H1 (cell line): ENCODE data around the gene KLK1. TPM values are rescaled to one million over a fixed set of nuclear protein-coding genes. Genes with fewer than 3 reads are reported as not detected.

Experiments
- CTCF ChIA-PET: fragments of 300-600 bp; sonication (Branson Sonifier 250); formaldehyde crosslinking; loops from one replicate; lab custom pipeline; 2021; ENCODE audit not compliant: partially characterized antibody; lab: Charles Lee
- POLR2A ChIA-PET: fragments of 300-600 bp; sonication (Branson Sonifier 250); formaldehyde crosslinking; loops from one replicate; lab custom pipeline; 2021; ENCODE audit warnings: inconsistent platforms; ENCODE audit not compliant: partially characterized antibody; lab: Charles Lee
- DNase-seq, 2 experiments: peaks; one replicate each; pipeline versions ENCODE4 v3.0.0 to v3.0.0-alpha.2; 2010 to 2022; ENCODE audit warnings: low spot score in 2 of 2, low read depth in 1 of 2, mixed read lengths in 1 of 2
- FAIRE-seq: peaks from 2 replicates; lab custom pipeline; 2011; peaks lifted over from hg19 to GRCh38; lab: Jason Lieb, UNC
- H2AFZ ChIP-seq: 2 replicates; pipeline ENCODE4 v1.8.1; 2012; ENCODE audit warnings: low read length, inconsistent platforms
- H2AK5ac ChIP-seq: 2 replicates; pipeline ENCODE4 v1.6.1; 2013; ENCODE audit warnings: low read depth, low read length
- H2BK120ac ChIP-seq: replicated peaks from 2 replicates; pipeline ENCODE3; 2013; ENCODE audit warnings: low read depth, low read length, inconsistent platforms
- H2BK12ac ChIP-seq: 2 replicates; pipeline ENCODE4 v1.6.1; 2013; ENCODE audit warnings: low read depth, low read length
- H2BK15ac ChIP-seq: 2 replicates; pipeline ENCODE4 v1.6.1; 2013; ENCODE audit warnings: low read length
- H2BK20ac ChIP-seq: 2 replicates; pipeline ENCODE4 v1.6.1; 2013; ENCODE audit warnings: low read length
- H2BK5ac ChIP-seq: 2 replicates; pipeline ENCODE4 v1.6.1; 2013; ENCODE audit warnings: low read depth, low read length
- H3K14ac ChIP-seq: 2 replicates; pipeline ENCODE4 v1.6.1; 2013; ENCODE audit warnings: inconsistent platforms; ENCODE audit not compliant: insufficient read length
- H3K18ac ChIP-seq: 2 replicates; pipeline ENCODE4 v1.6.1; 2013; ENCODE audit warnings: low read length; ENCODE audit errors: extremely low read depth
- H3K23ac ChIP-seq: 2 replicates; pipeline ENCODE4 v1.6.1; 2013; ENCODE audit warnings: inconsistent platforms; ENCODE audit not compliant: insufficient read length
- H3K23me2 ChIP-seq: 2 replicates; pipeline ENCODE4 v1.6.1; 2013; ENCODE audit warnings: low read depth, low read length
- H3K27ac ChIP-seq: 2 replicates; pipeline ENCODE4 v1.6.1; 2011; ENCODE audit warnings: low read depth, low read length, inconsistent platforms
- H3K27me3 ChIP-seq, 4 experiments: replicated peaks in 1 of 4; 1 replicate in 1 of 4; 2 replicates in 3 of 4; pipeline versions ENCODE4 v1.6.1 to v1.8.1; 2011 to 2013; ENCODE audit warnings: low read length in 3 of 4, mild to moderate bottlenecking in 3 of 4, inconsistent platforms in 2 of 4, mixed read lengths in 2 of 4, moderate library complexity in 1 of 4; ENCODE audit not compliant: control insufficient read depth in 3 of 4, insufficient read depth in 3 of 4; ENCODE audit errors: extremely low read depth in 1 of 4
- H3K36me3 ChIP-seq, 4 experiments: 2 replicates each; pipeline versions ENCODE4 v1.6.1 to v1.8.1; 2011 to 2013; ENCODE audit warnings: mild to moderate bottlenecking in 4 of 4, low read length in 3 of 4, moderate library complexity in 2 of 4, control low read depth in 1 of 4, inconsistent platforms in 1 of 4; ENCODE audit not compliant: insufficient read depth in 4 of 4, control insufficient read depth in 2 of 4
- H3K4ac ChIP-seq: replicated peaks from 2 replicates; pipeline ENCODE3; 2013; ENCODE audit warnings: low read length, low read depth, mixed read lengths, inconsistent platforms; ENCODE audit not compliant: insufficient read length
- H3K4me1 ChIP-seq, 4 experiments: replicated peaks in 1 of 4; 1 replicate in 1 of 4; 2 replicates in 3 of 4; pipeline versions ENCODE4 v1.6.1 to v1.8.1; 2011 to 2013; ENCODE audit warnings: low read length in 3 of 4, inconsistent platforms in 2 of 4, mixed read lengths in 1 of 4; ENCODE audit not compliant: insufficient read depth in 4 of 4, control insufficient read depth in 3 of 4
- H3K4me2 ChIP-seq, 2 experiments: 2 replicates each; pipeline versions ENCODE4 v1.6.1 to v1.8.1; 2011 to 2013; ENCODE audit warnings: low read depth in 2 of 2, low read length in 2 of 2, control low read depth in 1 of 2, inconsistent platforms in 1 of 2, mild to moderate bottlenecking in 1 of 2; ENCODE audit not compliant: insufficient read depth in 1 of 2
- H3K4me3 ChIP-seq, 4 experiments: fragments of 200-600, 300-600 bp in 1 of 4; sonication (generic), shearing (Covaris generic), sonication (Bioruptor Twin) in 1 of 4; 2 replicates each; pipeline versions ENCODE4 v1.5.1 to v1.8.1; 2011 to 2016; ENCODE audit warnings: low read length in 4 of 4, low read depth in 3 of 4, control low read depth in 2 of 4, inconsistent platforms in 2 of 4, mild to moderate bottlenecking in 2 of 4, mixed read lengths in 1 of 4, moderate library complexity in 1 of 4; ENCODE audit not compliant: insufficient read depth in 2 of 4; ENCODE audit errors: extremely low read depth in 1 of 4
- H3K56ac ChIP-seq: replicated peaks from 2 replicates; pipeline ENCODE3; 2013; ENCODE audit warnings: low read depth, mild to moderate bottlenecking, mixed read lengths, low read length, inconsistent platforms; ENCODE audit not compliant: insufficient read length
- H3K79me1 ChIP-seq: 2 replicates; pipeline ENCODE4 v1.6.1; 2013; ENCODE audit warnings: low read depth, low read length, control low read depth
- H3K79me2 ChIP-seq, 2 experiments: 2 replicates each; pipeline versions ENCODE4 v1.6.1 to v1.8.1; 2012 to 2013; ENCODE audit warnings: low read length in 2 of 2, mild to moderate bottlenecking in 2 of 2, inconsistent platforms in 1 of 2; ENCODE audit not compliant: insufficient read depth in 2 of 2, control insufficient read depth in 1 of 2
- H3K9ac ChIP-seq, 4 experiments: replicated peaks in 1 of 4; 1 replicate in 1 of 4; 2 replicates in 3 of 4; pipeline versions ENCODE4 v1.6.1 to v1.8.1; 2011 to 2013; ENCODE audit warnings: low read depth in 3 of 4, low read length in 3 of 4, control low read depth in 2 of 4, mild to moderate bottlenecking in 2 of 4, moderate library complexity in 2 of 4, inconsistent platforms in 1 of 4; ENCODE audit errors: extremely low read depth in 1 of 4
- H3K9me3 ChIP-seq, 2 experiments: 2 replicates each; pipeline versions ENCODE4 v1.6.1 to v1.8.1; 2012 to 2013; ENCODE audit warnings: mild to moderate bottlenecking in 2 of 2, moderate library complexity in 2 of 2, control low read depth in 1 of 2, inconsistent platforms in 1 of 2, low read depth in 1 of 2, low read length in 1 of 2, mixed read lengths in 1 of 2; ENCODE audit not compliant: insufficient read depth in 2 of 2
- H4K20me1 ChIP-seq, 2 experiments: replicated peaks in 1 of 2; 2 replicates each; pipeline versions ENCODE3 to v1.8.1; 2011 to 2013; ENCODE audit warnings: inconsistent platforms in 2 of 2, low read length in 2 of 2, mild to moderate bottlenecking in 1 of 2; ENCODE audit not compliant: insufficient read depth in 2 of 2, control insufficient read depth in 1 of 2
- H4K5ac ChIP-seq: 2 replicates; pipeline ENCODE4 v1.6.1; 2013; ENCODE audit warnings: low read length, low read depth, mixed read lengths, inconsistent platforms; ENCODE audit not compliant: insufficient read length
- H4K8ac ChIP-seq: 2 replicates; pipeline ENCODE4 v1.8.0; 2013; ENCODE audit warnings: mild to moderate bottlenecking, moderate library complexity, low read length, inconsistent platforms; ENCODE audit not compliant: insufficient read depth; ENCODE audit errors: extremely low read depth
- H4K91ac ChIP-seq: replicated peaks from 2 replicates; pipeline ENCODE3; 2013; ENCODE audit warnings: low read length, mixed read lengths, inconsistent platforms; ENCODE audit not compliant: insufficient read length
- BACH1 ChIP-seq: IDR thresholded peaks from 2 replicates; pipeline ENCODE4 v1.6.1; 2012; ENCODE audit warnings: low read length, improper control_type of control experiment
- CEBPB ChIP-seq: IDR thresholded peaks from 2 replicates; pipeline ENCODE4 v1.6.1; 2012; ENCODE audit warnings: low read depth, low read length
- CHD2 ChIP-seq: IDR thresholded peaks from 2 replicates; pipeline ENCODE4 v1.6.1; 2012; ENCODE audit warnings: low read length, improper control_type of control experiment
- CREB1 ChIP-seq: IDR thresholded peaks from 2 replicates; pipeline ENCODE4 v1.6.1; 2012; ENCODE audit warnings: inconsistent platforms
- E2F6 ChIP-seq: IDR thresholded peaks from 2 replicates; pipeline ENCODE4 v1.6.1; 2012; ENCODE audit warnings: inconsistent platforms
- EP300 ChIP-seq, 2 experiments: IDR thresholded peaks; 1 replicate in 1 of 2; 2 replicates in 1 of 2; pipeline ENCODE4 v1.6.1; 2011 to 2012; ENCODE audit warnings: low read depth in 2 of 2, low read length in 2 of 2, mild to moderate bottlenecking in 2 of 2, borderline replicate concordance in 1 of 2, inconsistent platforms in 1 of 2, moderate library complexity in 1 of 2
- MAFK ChIP-seq: IDR thresholded peaks from 2 replicates; pipeline ENCODE4 v1.6.1; 2012; ENCODE audit warnings: low read depth, mild to moderate bottlenecking, improper control_type of control experiment, low read length
- NRF1 ChIP-seq: IDR thresholded peaks from 2 replicates; pipeline ENCODE4 v1.6.1; 2011; ENCODE audit warnings: mild to moderate bottlenecking, low read depth, low read length, improper control_type of control experiment
- SAP30 ChIP-seq: fragments of 300-600 bp; sonication (generic); IDR thresholded peaks from 2 replicates; pipeline ENCODE4 v1.7.1; 2012; ENCODE audit warnings: low read length, moderate library complexity, mild to moderate bottlenecking, inconsistent platforms; ENCODE audit not compliant: insufficient read depth, insufficient replicate concordance
- SIN3A ChIP-seq, 2 experiments: IDR thresholded peaks in 1 of 2; conservative IDR thresholded peaks in 1 of 2; 2 replicates each; pipeline ENCODE4 v1.6.1; 2011 to 2012; ENCODE audit warnings: low read length in 2 of 2, improper control_type of control experiment in 1 of 2, low read depth in 1 of 2, mild to moderate bottlenecking in 1 of 2
- SP2 ChIP-seq: IDR thresholded peaks from 2 replicates; pipeline ENCODE4 v1.6.1; 2012; ENCODE audit warnings: mild to moderate bottlenecking, low read length, inconsistent platforms
- USF2 ChIP-seq: IDR thresholded peaks from 2 replicates; pipeline ENCODE4 v1.6.1; 2011; ENCODE audit warnings: low read length, improper control_type of control experiment
- WGBS, 2 experiments: shearing (Covaris generic) in 1 of 2; methylation state at CpG; one replicate each; pipeline versions ENCODE4 v1.1.6 to v1.1.7; 2013 to 2015; ENCODE audit warnings: low lambda C conversion rate in 2 of 2, mixed read lengths in 2 of 2, inconsistent platforms in 1 of 2, low coverage in 1 of 2, missing lambda C conversion rate in 1 of 2; ENCODE audit not compliant: insufficient replicate concordance in 2 of 2, insufficient coverage in 1 of 2, insufficient read length in 1 of 2; ENCODE audit errors: extremely low coverage in 1 of 2, missing lambda C conversion rate in 1 of 2; 5-methylcytosine and 5-hydroxymethylcytosine counted together
- polyA plus RNA-seq, 7 experiments: library from polyadenylated mRNA; depleted of rRNA in 3 of 7; stranded (reverse) in 5 of 7; unstranded in 2 of 7; fragments of >200 nt in 5 of 7; fragments of 200-250 nt in 2 of 7; gene quantifications; 1 replicate in 5 of 7; 2 replicates in 1 of 7; 4 replicates in 1 of 7; pipeline versions ENCODE4 v1.2.1 to v1.2.3, GENCODE V29; 2011 to 2013; ENCODE audit warnings: missing spikeins in 2 of 7, mixed read lengths in 2 of 7
- total RNA-seq: library from RNA; stranded (reverse); fragmentation: NEBNext Ultra II Directional; extraction: Animal tissue kit (Norgen Biotek cat#: 25700); gene quantifications from 2 replicates; pipeline ENCODE4 v1.2.1, GENCODE V29; 2021

KLK1 gene
- total and polyA plus RNA-seq, 2 of the 8 experiments (the other 6 are each of a cell fraction or from before 2014, with no cell fraction given) = 3.4 to 4.0 TPM

- peak overlapping the region; percentile 50; the same call in 1 of the 2 replicates for H2BK12ac ChIP-seq
- no peak overlapping the region for H3K18ac ChIP-seq
- peak overlapping the region; percentile 70; the same call in 1 of the 2 replicates for H2AK5ac ChIP-seq
- peaks cover 0 to 2% of the 10 kb centered on the region in 2 experiments for H4K20me1 ChIP-seq
- H4K8ac ChIP-seq = peak overlapping the region; percentile 29; the same call in 1 of the 2 replicates
- H3K79me1 ChIP-seq = no peaks in the 10 kb centered on the region
- no peak overlapping the region for H3K4ac ChIP-seq
- H3K4me2 ChIP-seq = peak overlapping the region; percentile 76 to 94
- 0 out of 2 replicates have a peak overlapping the region, but pooled peaks have one; percentile 13 for H2BK20ac ChIP-seq
- no peak overlapping the region for H2BK5ac ChIP-seq
- POLR2A ChIA-PET = interaction anchor here (0.6 to 14.4 kb wide), 4 partner anchors 10 to 95 kb away, joined by 3 to 275 read pairs (median 4); no protein-coding TSS in a partner anchor
- H2BK120ac ChIP-seq = no peak overlapping the region
- H3K27ac ChIP-seq = no peak overlapping the region
- no peak overlapping the region for H3K56ac ChIP-seq
- H3K14ac ChIP-seq = no peak overlapping the region
- peaks cover 5 to 26% (median 20%) of the 10 kb centered on the region in 4 experiments for H3K4me1 ChIP-seq
- no peak overlapping the region for H3K9ac ChIP-seq
- H2AFZ ChIP-seq = no peak overlapping the region
- no peaks in the 10 kb centered on the region for H3K79me2 ChIP-seq
- peak overlapping the region; percentile 83 for H2BK15ac ChIP-seq
- no peaks in the 10 kb centered on the region for H3K36me3 ChIP-seq
- DNase-seq (no peak), FAIRE-seq (no peak)
- peaks cover 9 to 37% (median 33%) of the 10 kb centered on the region in 4 experiments for H3K27me3 ChIP-seq
- H3K23ac ChIP-seq = no peak overlapping the region
- H3K4me3 ChIP-seq = peak overlapping the region; percentile 22 to 52 (median 29); a peak in 5 of 8 replicates
- no peak overlapping the region for H4K5ac ChIP-seq
- CTCF ChIA-PET = interaction anchor here (0.6 to 2.1 kb wide), 3 partner anchors 11 to 105 kb away, joined by 4 to 6 read pairs (median 5); no protein-coding TSS in a partner anchor
- H4K91ac ChIP-seq = no peak overlapping the region
- H3K23me2 ChIP-seq = peaks cover 17% of the 10 kb centered on the region
- 61% methylated on average over 6 of the region's 8 CpGs; no CpG with 5 or more reads in 1 of the 2 experiments for WGBS, 2 experiments
- no peaks in the 10 kb centered on the region for H3K9me3 ChIP-seq
- no peak for TF ChIP-seq USF2
- TF ChIP-seq NRF1 = no peak
- TF ChIP-seq CREB1 = no peak
- no peak for TF ChIP-seq SIN3A (conservative IDR thresholded peaks at IDR 0.05 in 1 of 2, IDR thresholded peaks at IDR 0.05 in 1 of 2; ENCODE audit: low read depth in 1 of 2, low read length in 2 of 2)
- no peak for TF ChIP-seq BACH1
- TF ChIP-seq MAFK = no peak
- no peak for TF ChIP-seq E2F6
- no peak for TF ChIP-seq CEBPB
- no peak for TF ChIP-seq CHD2
- TF ChIP-seq SAP30 = no peak
- TF ChIP-seq SP2 = no peak
- no peak for TF ChIP-seq EP300 (IDR thresholded peaks at IDR 0.05; ENCODE audit: borderline replicate concordance in 1 of 2, low read depth in 2 of 2, low read length in 2 of 2)
Observed at GRCh38 chr19:50819636-50820035, 4.0 kb downstream of the KLK1 start.
